ENCODE measurements around the gene LDLRAD4. TPM values are rescaled to one million over a fixed set of nuclear protein-coding genes. Genes with fewer than 3 reads are reported as not detected.

The LDLRAD4 gene
- total RNA-seq, 1 experiment from 2014 or later: 204 TPM

- H3K4me2 ChIP-seq (ENCODE audit: low read depth, low read length, poor library complexity, severe bottlenecking): no peak overlapping the region
- H3K27ac ChIP-seq (ENCODE audit: low read length): no peak overlapping the region
- H3K9me3 ChIP-seq (ENCODE audit: low read length): no peaks in the 10 kb centered on the region
- no peaks in the 10 kb centered on the region for H3K4me1 ChIP-seq (ENCODE audit: low read length)
- H3K79me2 ChIP-seq (ENCODE audit: low read length): no peaks in the 10 kb centered on the region
- H3K9ac ChIP-seq (ENCODE audit: low read length): no peak overlapping the region
- H4K20me1 ChIP-seq (ENCODE audit: insufficient read depth, low read depth, low read length): no peaks in the 10 kb centered on the region
- no peaks in the 10 kb centered on the region for H3K36me3 ChIP-seq (ENCODE audit: insufficient read depth, low read length)
- H3K27me3 ChIP-seq (ENCODE audit: low read length): no peaks in the 10 kb centered on the region
- H3K4me3 ChIP-seq (ENCODE audit: low read length): no peak overlapping the region
- H3K9me2 ChIP-seq (replicated peaks; ENCODE audit: insufficient read depth, low read length): no peaks in the 10 kb centered on the region
- no peak overlapping the region for H2AFZ ChIP-seq (ENCODE audit: low read length)
- DNase-seq: no peak
These were observed 144.0 kb downstream of the LDLRAD4 start for GRCh38 chr18:13362607-13363006.

GRCh38 chr18:13363359-13363758 lies 144.8 kb downstream of the LDLRAD4 start:
- H3K4me1 ChIP-seq (ENCODE audit: low read length): no peaks in the 10 kb centered on the region
- no peaks in the 10 kb centered on the region for H3K36me3 ChIP-seq (ENCODE audit: insufficient read depth, low read length)
- no peaks in the 10 kb centered on the region for H4K20me1 ChIP-seq (ENCODE audit: insufficient read depth, low read depth, low read length)
- H3K27me3 ChIP-seq (ENCODE audit: low read length): no peaks in the 10 kb centered on the region
- no peaks in the 10 kb centered on the region for H3K79me2 ChIP-seq (ENCODE audit: low read length)
- no peak overlapping the region for H3K4me3 ChIP-seq (ENCODE audit: low read length)
- no peaks in the 10 kb centered on the region for H3K9me3 ChIP-seq (ENCODE audit: low read length)
- no peak overlapping the region for H3K27ac ChIP-seq (ENCODE audit: low read length)
- H3K9ac ChIP-seq (ENCODE audit: low read length): no peak overlapping the region
- no peak overlapping the region for H2AFZ ChIP-seq (ENCODE audit: low read length)
- no peaks in the 10 kb centered on the region for H3K9me2 ChIP-seq (replicated peaks; ENCODE audit: insufficient read depth, low read length)
- no peak overlapping the region for H3K4me2 ChIP-seq (ENCODE audit: low read depth, low read length, poor library complexity, severe bottlenecking)
- no peak for DNase-seq

- H3K4me2 ChIP-seq (ENCODE audit: low read depth, low read length, poor library complexity, severe bottlenecking): no peak overlapping the region
- H3K9ac ChIP-seq (ENCODE audit: low read length): no peak overlapping the region
- H3K4me1 ChIP-seq (ENCODE audit: low read length): no peaks in the 10 kb centered on the region
- H3K27me3 ChIP-seq (ENCODE audit: low read length): no peaks in the 10 kb centered on the region
- no peaks in the 10 kb centered on the region for H4K20me1 ChIP-seq (ENCODE audit: insufficient read depth, low read depth, low read length)
- no peak for DNase-seq
- no peaks in the 10 kb centered on the region for H3K9me2 ChIP-seq (replicated peaks; ENCODE audit: insufficient read depth, low read length)
- no peaks in the 10 kb centered on the region for H3K9me3 ChIP-seq (ENCODE audit: low read length)
- H3K27ac ChIP-seq (ENCODE audit: low read length): no peak overlapping the region
- no peaks in the 10 kb centered on the region for H3K79me2 ChIP-seq (ENCODE audit: low read length)
- H3K36me3 ChIP-seq (ENCODE audit: insufficient read depth, low read length): no peaks in the 10 kb centered on the region
- H3K4me3 ChIP-seq (ENCODE audit: low read length): no peak overlapping the region
- H2AFZ ChIP-seq (ENCODE audit: low read length): no peak overlapping the region
These were observed 146.2 kb downstream of the LDLRAD4 start for GRCh38 chr18:13364721-13365205.

- DNase-seq: no peak
- H3K9ac ChIP-seq (ENCODE audit: low read length): no peak overlapping the region
- no peak overlapping the region for H3K4me3 ChIP-seq (ENCODE audit: low read length)
These were observed 147.6 kb downstream of the LDLRAD4 start for GRCh38 chr18:13366131-13366530.

GRCh38 chr18:13366541-13366940 lies 148.0 kb downstream of the LDLRAD4 start:
- H4K20me1 ChIP-seq (ENCODE audit: insufficient read depth, low read depth, low read length): no peaks in the 10 kb centered on the region
- H3K79me2 ChIP-seq (ENCODE audit: low read length): no peaks in the 10 kb centered on the region
- H3K9me2 ChIP-seq (replicated peaks; ENCODE audit: insufficient read depth, low read length): no peaks in the 10 kb centered on the region
- H3K9me3 ChIP-seq (ENCODE audit: low read length): no peaks in the 10 kb centered on the region
- no peaks in the 10 kb centered on the region for H3K4me1 ChIP-seq (ENCODE audit: low read length)
- no peaks in the 10 kb centered on the region for H3K27me3 ChIP-seq (ENCODE audit: low read length)
- no peak for DNase-seq
- no peak overlapping the region for H3K4me2 ChIP-seq (ENCODE audit: low read depth, low read length, poor library complexity, severe bottlenecking)
- H3K9ac ChIP-seq (ENCODE audit: low read length): no peak overlapping the region
- H3K36me3 ChIP-seq (ENCODE audit: insufficient read depth, low read length): no peaks in the 10 kb centered on the region
- H2AFZ ChIP-seq (ENCODE audit: low read length): no peak overlapping the region
- H3K4me3 ChIP-seq (ENCODE audit: low read length): no peak overlapping the region
- H3K27ac ChIP-seq (ENCODE audit: low read length): no peak overlapping the region

More at GRCh38 chr18:13366131-13366530, 147.6 kb downstream of the LDLRAD4 start:
- Histone ChIP-seq H2AFZ (ENCODE audit: low read length) (no peak overlapping the region), H3K27ac (ENCODE audit: low read length) (no peak overlapping the region), H3K4me1 (ENCODE audit: low read length) (no peaks in the 10 kb centered on the region), H3K4me2 (ENCODE audit: low read depth, low read length, poor library complexity, severe bottlenecking) (no peak overlapping the region), H4K20me1 (ENCODE audit: insufficient read depth, low read depth, low read length) (no peaks in the 10 kb centered on the region), H3K79me2 (ENCODE audit: low read length) (no peaks in the 10 kb centered on the region), H3K9me3 (ENCODE audit: low read length) (no peaks in the 10 kb centered on the region), H3K27me3 (ENCODE audit: low read length) (no peaks in the 10 kb centered on the region), H3K36me3 (ENCODE audit: insufficient read depth, low read length) (no peaks in the 10 kb centered on the region), H3K9me2 (replicated peaks; ENCODE audit: insufficient read depth, low read length) (no peaks in the 10 kb centered on the region)

GRCh38 chr18:13366962-13367892 lies 148.7 kb downstream of the LDLRAD4 start:
- Histone ChIP-seq H3K9me2 (replicated peaks; ENCODE audit: insufficient read depth, low read length) (no peaks in the 10 kb centered on the region), H4K20me1 (ENCODE audit: insufficient read depth, low read depth, low read length) (no peaks in the 10 kb centered on the region), H3K27me3 (ENCODE audit: low read length) (no peaks in the 10 kb centered on the region), H3K4me1 (ENCODE audit: low read length) (no peaks in the 10 kb centered on the region), H2AFZ (ENCODE audit: low read length) (no peak overlapping the region), H3K27ac (ENCODE audit: low read length) (no peak overlapping the region), H3K4me2 (ENCODE audit: low read depth, low read length, poor library complexity, severe bottlenecking) (no peak overlapping the region), H3K4me3 (ENCODE audit: low read length) (no peak overlapping the region), H3K36me3 (ENCODE audit: insufficient read depth, low read length) (no peaks in the 10 kb centered on the region), H3K79me2 (ENCODE audit: low read length) (no peaks in the 10 kb centered on the region), H3K9me3 (ENCODE audit: low read length) (no peaks in the 10 kb centered on the region), H3K9ac (ENCODE audit: low read length) (no peak overlapping the region)
- DNase-seq: no peak

GRCh38 chr18:13368080-13368813 lies 149.7 kb downstream of the LDLRAD4 start:
- Histone ChIP-seq H3K9me3 (ENCODE audit: low read length) (no peaks in the 10 kb centered on the region), H3K9me2 (replicated peaks; ENCODE audit: insufficient read depth, low read length) (no peaks in the 10 kb centered on the region), H3K27me3 (ENCODE audit: low read length) (no peaks in the 10 kb centered on the region), H3K36me3 (ENCODE audit: insufficient read depth, low read length) (no peaks in the 10 kb centered on the region), H3K4me3 (ENCODE audit: low read length) (no peak overlapping the region), H3K4me2 (ENCODE audit: low read depth, low read length, poor library complexity, severe bottlenecking) (no peak overlapping the region), H3K27ac (ENCODE audit: low read length) (no peak overlapping the region), H3K9ac (ENCODE audit: low read length) (no peak overlapping the region), H3K79me2 (ENCODE audit: low read length) (no peaks in the 10 kb centered on the region), H3K4me1 (ENCODE audit: low read length) (no peaks in the 10 kb centered on the region), H2AFZ (ENCODE audit: low read length) (no peak overlapping the region), H4K20me1 (ENCODE audit: insufficient read depth, low read depth, low read length) (no peaks in the 10 kb centered on the region)
- no peak for DNase-seq

GRCh38 chr18:13369353-13369752 lies 150.8 kb downstream of the LDLRAD4 start:
- no peak overlapping the region for H3K4me3 ChIP-seq (ENCODE audit: low read length)
- H3K27me3 ChIP-seq (ENCODE audit: low read length): no peaks in the 10 kb centered on the region
- no peaks in the 10 kb centered on the region for H3K36me3 ChIP-seq (ENCODE audit: insufficient read depth, low read length)
- H3K4me1 ChIP-seq (ENCODE audit: low read length): no peaks in the 10 kb centered on the region
- H3K79me2 ChIP-seq (ENCODE audit: low read length): no peaks in the 10 kb centered on the region
- no peaks in the 10 kb centered on the region for H4K20me1 ChIP-seq (ENCODE audit: insufficient read depth, low read depth, low read length)
- no peaks in the 10 kb centered on the region for H3K9me2 ChIP-seq (replicated peaks; ENCODE audit: insufficient read depth, low read length)
- H3K27ac ChIP-seq (ENCODE audit: low read length): no peak overlapping the region
- DNase-seq: no peak
- no peak overlapping the region for H3K4me2 ChIP-seq (ENCODE audit: low read depth, low read length, poor library complexity, severe bottlenecking)
- no peaks in the 10 kb centered on the region for H3K9me3 ChIP-seq (ENCODE audit: low read length)
- no peak overlapping the region for H3K9ac ChIP-seq (ENCODE audit: low read length)
- H2AFZ ChIP-seq (ENCODE audit: low read length): no peak overlapping the region

All from Karpas-422 (cell line).